Spleen (tissue), 11 donors: ENCODE results near the gene PDGFRB. TPM values are rescaled to one million over a fixed set of nuclear protein-coding genes. Genes with fewer than 3 reads are reported as not detected.

ENCODE experiments used
- DNase-seq: peaks from one replicate; pipeline ENCODE4 v3.0.0-alpha.2; 2020
- H3K27ac ChIP-seq, 8 donors: fragments of 200-600 bp; sonication (generic) in 7 of 8; 1 replicate in 4 of 8; 2 replicates in 4 of 8; pipeline versions ENCODE4 v1.5.0 to v1.8.0; 2016 to 2021; ENCODE audit warnings: inconsistent platforms in 4 of 8, mild to moderate bottlenecking in 4 of 8, moderate library complexity in 1 of 8
- H3K27me3 ChIP-seq, 7 donors: fragments of 200-600 bp; sonication (generic) in 6 of 7; replicated peaks in 1 of 7; 1 replicate in 4 of 7; 2 replicates in 3 of 7; pipeline versions ENCODE4 v1.5.0 to v1.8.0; 2016 to 2021; ENCODE audit warnings: inconsistent platforms in 3 of 7, mild to moderate bottlenecking in 1 of 7
- H3K36me3 ChIP-seq, 6 donors: fragments of 200-600 bp; sonication (generic) in 5 of 6; 1 replicate in 4 of 6; 2 replicates in 2 of 6; pipeline versions ENCODE4 v1.5.0 to v1.8.0; 2016 to 2021; ENCODE audit warnings: inconsistent platforms in 2 of 6
- H3K4me1 ChIP-seq, 6 donors: fragments of 200-600 bp; sonication (generic) in 5 of 6; 1 replicate in 3 of 6; 2 replicates in 3 of 6; pipeline versions ENCODE4 v1.5.0 to v1.8.0; 2016 to 2021; ENCODE audit warnings: inconsistent platforms in 3 of 6
- H3K4me3 ChIP-seq, 8 donors: fragments of 200-600 bp; sonication (generic) in 7 of 8; 1 replicate in 4 of 8; 2 replicates in 4 of 8; pipeline versions ENCODE4 v1.5.0 to v1.8.0; 2016 to 2021; ENCODE audit warnings: inconsistent platforms in 4 of 8, mild to moderate bottlenecking in 4 of 8, moderate library complexity in 2 of 8
- H3K9me3 ChIP-seq, 8 donors: fragments of 200-600 bp; sonication (generic) in 7 of 8; 1 replicate in 4 of 8; 2 replicates in 4 of 8; pipeline versions ENCODE4 v1.5.0 to v1.8.0; 2016 to 2021; ENCODE audit warnings: inconsistent platforms in 4 of 8
- POLR2A ChIP-seq, 3 donors: fragments of 450-650 bp; IDR thresholded peaks; one replicate each; pipeline ENCODE4 v1.5.1; 2017; ENCODE audit warnings: antibody characterized with exemption in 3 of 3, mild to moderate bottlenecking in 1 of 3
- POLR2AphosphoS5 ChIP-seq, 3 donors: sonication (generic); formaldehyde crosslinking; IDR thresholded peaks; one replicate each; pipeline ENCODE4 v1.5.1; 2017; ENCODE audit warnings: antibody characterized with exemption in 3 of 3
- WGBS, 5 donors: extraction: QIAGEN DNeasy Blood & Tissue Kit in 3 of 5; methylation state at CpG; one replicate each; pipeline versions ENCODE4 v1.1.5 to v1.1.7; 2013 to 2018; 5-methylcytosine and 5-hydroxymethylcytosine counted together
- intact Hi-C: fragments of 100-400 bp; cut with DNase I; formaldehyde crosslinking; loops from one replicate; pipeline ENCODE4 v1.15.0; 2023; ENCODE audit warnings: low total_unique reads
- polyA plus RNA-seq, 3 donors: library from polyadenylated mRNA; stranded (reverse); fragments of 200-250 nt; gene quantifications; one replicate each; pipeline ENCODE4 v1.2.1, GENCODE V29; 2013
- total RNA-seq, 7 donors: library from RNA; depleted of rRNA in 3 of 7; stranded (reverse); fragments of >200 nt in 3 of 7; fragmentation: NEBNext Ultra II Directional in 4 of 7; extraction: Animal tissue kit (Norgen Biotek cat#: 25700) in 4 of 7; gene quantifications; one replicate each; pipeline versions ENCODE4 v1.1.0 to v1.2.1, GENCODE V29; 2016 to 2021
- TF ChIP-seq, protein P1 (sequence below), 11 experiments: fragments of 200-600 bp in 7 of 11; fragments of 450-650 bp in 4 of 11; sonication (generic) in 4 of 11; IDR thresholded peaks in 8 of 11; conservative IDR thresholded peaks in 3 of 11; 1 replicate in 7 of 11; 2 replicates in 4 of 11; pipeline versions ENCODE4 v1.4.0 to v1.8.0; 2016 to 2021; ENCODE audit warnings: antibody characterized with exemption in 11 of 11, inconsistent platforms in 4 of 11, mild to moderate bottlenecking in 1 of 11
- donor health status: healthy with polysubstance abuse.
- donor health status: DM: no; HTN: no; CAD: no; lungs with moderate emphysema.
- donor health status: DM: no; HTN: no; CAD: no.
- donor health status: Bipolar disorder and iron deficiency.
- donor health status: healthy.
- donor health status: DM: no; HTN: no; CAD: no.
- donor health status: DM: yes; HTN: yes; CAD: no.

PDGFRB gene
- total and polyA plus RNA-seq, 10 donors = 12.8 to 144 (median 88.5) TPM

DNA sequence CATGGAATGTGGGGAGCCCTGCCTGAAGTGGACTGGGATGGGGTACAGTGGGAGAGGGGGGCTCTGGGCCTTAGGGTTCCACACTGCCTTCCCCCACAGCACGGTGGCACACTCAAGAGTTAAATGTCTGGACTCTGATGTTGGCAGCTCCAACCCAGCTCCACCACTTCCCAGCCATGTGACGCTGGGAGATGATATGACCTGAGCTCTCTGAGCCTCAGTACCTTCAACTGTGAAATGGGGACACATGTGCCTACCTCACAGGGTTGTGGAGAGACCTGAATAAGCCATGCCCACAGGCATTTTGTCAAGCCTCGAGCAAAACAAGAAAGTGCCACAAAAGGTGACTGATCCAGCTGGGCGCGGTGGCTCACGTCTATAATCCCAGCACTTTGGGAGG, 3.4 kb upstream of the PDGFRB start:
- H3K4me3 ChIP-seq = no peak overlapping the region
- no peak for TF ChIP-seq POLR2AphosphoS5 (IDR thresholded peaks at IDR 0.05)
- TF ChIP-seq, protein P1, sequence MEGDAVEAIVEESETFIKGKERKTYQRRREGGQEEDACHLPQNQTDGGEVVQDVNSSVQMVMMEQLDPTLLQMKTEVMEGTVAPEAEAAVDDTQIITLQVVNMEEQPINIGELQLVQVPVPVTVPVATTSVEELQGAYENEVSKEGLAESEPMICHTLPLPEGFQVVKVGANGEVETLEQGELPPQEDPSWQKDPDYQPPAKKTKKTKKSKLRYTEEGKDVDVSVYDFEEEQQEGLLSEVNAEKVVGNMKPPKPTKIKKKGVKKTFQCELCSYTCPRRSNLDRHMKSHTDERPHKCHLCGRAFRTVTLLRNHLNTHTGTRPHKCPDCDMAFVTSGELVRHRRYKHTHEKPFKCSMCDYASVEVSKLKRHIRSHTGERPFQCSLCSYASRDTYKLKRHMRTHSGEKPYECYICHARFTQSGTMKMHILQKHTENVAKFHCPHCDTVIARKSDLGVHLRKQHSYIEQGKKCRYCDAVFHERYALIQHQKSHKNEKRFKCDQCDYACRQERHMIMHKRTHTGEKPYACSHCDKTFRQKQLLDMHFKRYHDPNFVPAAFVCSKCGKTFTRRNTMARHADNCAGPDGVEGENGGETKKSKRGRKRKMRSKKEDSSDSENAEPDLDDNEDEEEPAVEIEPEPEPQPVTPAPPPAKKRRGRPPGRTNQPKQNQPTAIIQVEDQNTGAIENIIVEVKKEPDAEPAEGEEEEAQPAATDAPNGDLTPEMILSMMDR (IDR thresholded peaks at IDR 0.05 in 8 of 11, conservative IDR thresholded peaks at IDR 0.05 in 3 of 11) = no peak
- TF ChIP-seq POLR2A (IDR thresholded peaks at IDR 0.05) = no peak
- H3K4me1 ChIP-seq = peaks cover 11 to 86% (median 30%) of the 10 kb centered on the region in 6 donors
- peaks cover 0 to 19% (median 0%) of the 10 kb centered on the region in 7 donors for H3K27me3 ChIP-seq
- H3K36me3 ChIP-seq = no peaks in the 10 kb centered on the region
- H3K9me3 ChIP-seq = no peaks in the 10 kb centered on the region
- no peak for DNase-seq
- WGBS, 5 donors = 70 to 89% (median 85%) methylated on average over 6 of the region's 6 CpGs
- intact Hi-C loops = no loop called here
- H3K27ac ChIP-seq = peak overlapping the region; percentile 19 to 83 (median 74)

DNA sequence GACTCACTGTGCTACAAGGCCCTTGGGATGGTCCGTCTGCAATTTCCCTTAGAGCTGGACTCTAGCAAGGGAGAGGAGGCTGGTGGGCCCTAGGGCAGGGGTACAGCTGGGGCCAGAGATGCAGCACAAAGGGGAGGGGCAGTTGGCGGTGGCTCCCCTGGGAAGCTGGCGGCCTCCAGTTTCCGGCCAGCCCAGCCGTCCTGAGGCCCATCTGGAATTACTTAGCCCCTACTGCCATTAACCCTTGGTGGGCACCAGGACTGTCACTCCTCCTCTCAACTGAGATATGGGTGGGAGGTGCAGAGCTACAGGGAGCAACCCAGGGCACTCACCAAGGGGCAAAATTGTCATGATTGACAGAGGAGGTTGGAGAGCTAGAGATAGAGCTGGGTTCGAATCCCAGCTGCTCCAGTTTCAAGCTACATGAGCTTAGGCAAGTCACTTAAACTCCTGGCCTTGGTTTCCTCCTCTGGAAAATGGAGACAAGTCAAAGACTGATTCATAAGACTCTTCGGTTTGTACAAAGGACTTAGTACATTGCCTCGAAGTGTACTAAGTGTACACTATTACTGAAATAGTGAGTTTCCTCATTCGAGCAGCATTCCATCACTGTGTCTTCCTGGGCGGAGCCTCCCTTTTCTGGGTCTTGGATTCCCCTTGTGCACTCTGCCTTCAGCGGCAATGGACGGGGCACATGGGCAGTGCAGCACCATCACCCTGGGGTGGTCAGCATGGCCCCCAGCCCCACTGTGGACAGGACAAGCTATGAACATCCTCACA, 2.7 kb upstream of the PDGFRB start:
- DNase-seq = no peak
- 48 to 69% (median 63%) methylated on average over 12 of the region's 12 CpGs for WGBS, 5 donors
- peak overlapping the region in 7 of 8 donors; percentile 21 to 83 (median 79) for H3K27ac ChIP-seq

DNA sequence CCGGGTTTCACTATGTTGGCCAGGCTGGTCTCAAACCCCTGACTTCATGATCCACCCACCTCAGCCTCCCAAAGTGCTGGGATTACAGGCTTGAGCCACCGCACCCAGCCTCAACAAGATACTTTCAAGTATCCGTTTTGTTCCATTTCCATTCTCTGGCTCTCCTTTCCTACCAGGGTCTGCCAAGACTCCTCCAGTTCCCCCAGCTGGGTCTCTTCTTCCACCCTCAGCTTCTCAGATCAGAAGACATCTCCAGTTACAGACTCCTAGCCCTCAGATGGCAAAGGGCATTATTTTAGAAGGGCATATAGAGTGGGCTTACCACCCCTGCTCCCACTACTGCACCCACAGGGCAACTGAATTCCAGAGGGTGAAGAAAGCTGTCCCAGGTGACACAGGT, 1.5 kb upstream of the PDGFRB start:
- DNase-seq = no peak
- H3K9me3 ChIP-seq = no peaks in the 10 kb centered on the region
- peaks cover 0 to 3% (median 0%) of the 10 kb centered on the region in 6 donors for H3K36me3 ChIP-seq
- peaks cover 0 to 19% (median 0%) of the 10 kb centered on the region in 7 donors for H3K27me3 ChIP-seq
- peaks cover 11 to 76% (median 29%) of the 10 kb centered on the region in 6 donors for H3K4me1 ChIP-seq
- H3K4me3 ChIP-seq = no peak overlapping the region
- WGBS, 5 donors = 81 to 92% (median 90%) methylated on average over 3 of the region's 3 CpGs
- peak overlapping the region in 5 of 8 donors; percentile 64 to 83 (median 82) for H3K27ac ChIP-seq
- TF ChIP-seq, protein P1 (IDR thresholded peaks at IDR 0.05 in 8 of 11, conservative IDR thresholded peaks at IDR 0.05 in 3 of 11) = no peak
- no peak for TF ChIP-seq POLR2AphosphoS5 (IDR thresholded peaks at IDR 0.05)
- TF ChIP-seq POLR2A (IDR thresholded peaks at IDR 0.05) = no peak
- intact Hi-C loops = no loop called here

More for the DNA sequence above, 2.7 kb upstream of the PDGFRB start:
- no peak overlapping the region for H3K4me3 ChIP-seq
- no peaks in the 10 kb centered on the region for H3K36me3 ChIP-seq
- no peaks in the 10 kb centered on the region for H3K9me3 ChIP-seq
- H3K27me3 ChIP-seq = peaks cover 0 to 19% (median 0%) of the 10 kb centered on the region in 7 donors
- intact Hi-C loops = no loop called here
- H3K4me1 ChIP-seq = peaks cover 11 to 85% (median 30%) of the 10 kb centered on the region in 6 donors
- TF ChIP-seq, protein P1 (IDR thresholded peaks at IDR 0.05 in 8 of 11, conservative IDR thresholded peaks at IDR 0.05 in 3 of 11) = no peak
- no peak for TF ChIP-seq POLR2A (IDR thresholded peaks at IDR 0.05)
- peak in 1 of 3 donors; percentile 4 for TF ChIP-seq POLR2AphosphoS5 (IDR thresholded peaks at IDR 0.05)

DNA sequence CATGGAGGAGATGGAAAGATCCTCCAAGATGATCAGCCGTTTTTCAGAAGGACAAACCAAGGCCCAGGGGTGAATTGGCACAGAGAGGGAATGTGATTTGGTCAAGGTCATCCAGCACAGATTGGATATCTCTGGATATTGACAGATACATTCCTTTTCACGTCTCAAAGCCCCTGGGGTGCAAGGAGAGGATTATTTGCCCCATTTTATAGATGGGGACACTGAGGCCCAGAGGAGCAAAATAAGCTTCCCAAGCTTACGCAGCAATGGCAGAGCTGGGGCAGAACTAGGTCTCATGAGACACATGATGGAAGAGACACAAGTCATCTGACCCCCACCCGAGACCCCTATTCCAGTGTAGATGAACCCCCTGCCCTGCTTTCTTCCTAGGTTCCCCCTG, 895 bp upstream of the PDGFRB start:
- Histone ChIP-seq H3K27ac (peak overlapping the region in 7 of 8 donors; percentile 63 to 83 (median 78)), H3K4me3 (peak overlapping the region in 3 of 8 donors; percentile 44 to 71 (median 51)), H3K27me3 (peaks cover 0 to 19% (median 0%) of the 10 kb centered on the region in 7 donors), H3K4me1 (peaks cover 11 to 70% (median 25%) of the 10 kb centered on the region in 6 donors), H3K36me3 (peaks cover 0 to 3% (median 0%) of the 10 kb centered on the region in 6 donors), H3K9me3 (no peaks in the 10 kb centered on the region)
- DNase-seq = no peak
- TF ChIP-seq POLR2AphosphoS5 (IDR thresholded peaks at IDR 0.05) = no peak
- no peak for TF ChIP-seq POLR2A (IDR thresholded peaks at IDR 0.05)
- TF ChIP-seq, protein P1 (IDR thresholded peaks at IDR 0.05 in 8 of 11, conservative IDR thresholded peaks at IDR 0.05 in 3 of 11) = no peak
- intact Hi-C loops = no loop called here
- 73 to 83% (median 80%) methylated on average over 4 of the region's 4 CpGs for WGBS, 5 donors
